BLaER1 treated with 17β-estradiol and CSF1 and Interleukin-3, amounts not matched to agents 10 nM and 100 nM (cell line): ENCODE measurements around the gene INTS11.
"Not testable (repeated sequence)": the region's sequence is repeated elsewhere in the genome, so short reads cannot be mapped to it uniquely, and the experiment has no call there.

Experiments used
- H3K27ac ChIP-seq, 11 experiments: shearing (Covaris generic); formaldehyde crosslinking; 2 replicates each; pipeline ENCODE4 v1.8.1; 2022
- H3K27me3 ChIP-seq, 11 experiments: shearing (Covaris generic); formaldehyde crosslinking; 2 replicates each; pipeline ENCODE4 v1.8.1; 2022
- H3K36me3 ChIP-seq, 11 experiments: shearing (Covaris generic); formaldehyde crosslinking; 2 replicates each; pipeline ENCODE4 v1.8.1; 2022
- H3K4me1 ChIP-seq, 10 experiments: shearing (Covaris generic); formaldehyde crosslinking; 2 replicates each; pipeline ENCODE4 v1.8.1; 2022
- H3K4me2 ChIP-seq, 11 experiments: shearing (Covaris generic); formaldehyde crosslinking; 2 replicates each; pipeline ENCODE4 v1.8.1; 2022
- H3K4me3 ChIP-seq, 10 experiments: shearing (Covaris generic); formaldehyde crosslinking; 2 replicates each; pipeline ENCODE4 v1.8.1; 2022
- H3K9ac ChIP-seq, 11 experiments: shearing (Covaris generic); formaldehyde crosslinking; 2 replicates each; pipeline ENCODE4 v1.8.1; 2022
- H3K9me3 ChIP-seq, 11 experiments: shearing (Covaris generic); formaldehyde crosslinking; replicated peaks in 1 of 11; 2 replicates each; pipeline ENCODE4 v1.8.1; 2022
- H4K20me1 ChIP-seq, 11 experiments: shearing (Covaris generic); formaldehyde crosslinking; 2 replicates each; pipeline ENCODE4 v1.8.1; 2022
- Cebpa-rat ChIP-seq, 11 experiments: shearing (Covaris generic); IDR thresholded peaks; 2 replicates each; pipeline ENCODE4 v1.8.1; 2022

INTS11 gene

DNA sequence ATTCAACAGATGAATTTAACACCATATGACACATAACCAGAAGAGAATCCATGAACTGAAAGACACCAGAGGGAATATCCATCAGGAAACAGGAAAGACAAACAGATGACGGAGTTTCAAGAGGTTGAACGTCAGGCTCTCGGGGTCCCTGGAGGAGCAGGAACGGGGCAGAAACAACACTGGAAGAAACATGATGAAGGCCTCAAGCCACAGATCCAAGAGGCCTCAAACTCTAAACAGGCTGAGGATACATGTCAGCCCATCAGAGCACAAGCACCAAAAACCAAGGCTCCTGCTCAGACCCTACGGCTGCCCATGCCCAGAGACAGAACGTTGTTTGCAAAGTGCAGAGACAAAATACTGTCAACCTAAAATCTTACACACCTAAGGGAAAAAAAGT lies 7.0 kb downstream of the INTS11 start:
- TF ChIP-seq Cebpa-rat (IDR thresholded peaks at IDR 0.05), result no peak
- no peaks in the 10 kb centered on the region for H3K9me3 ChIP-seq
- no peak overlapping the region for H3K27ac ChIP-seq
- H3K4me3 ChIP-seq, result no peak overlapping the region
- peaks cover 57 to 97% (median 95%) of the 10 kb centered on the region in 11 experiments for H4K20me1 ChIP-seq
- H3K27me3 ChIP-seq, result no peaks in the 10 kb centered on the region
- peak overlapping the region in 3 of 11 experiments; percentile 1 to 19 (median 6); a peak in 2 of 22 replicates for H3K9ac ChIP-seq
- peaks cover 0 to 21% (median 16%) of the 10 kb centered on the region in 10 experiments; a peak in 15 of 20 replicates for H3K4me1 ChIP-seq
- no peak overlapping the region for H3K4me2 ChIP-seq
- H3K36me3 ChIP-seq, result peaks cover 73 to 95% (median 89%) of the 10 kb centered on the region in 11 experiments

DNA sequence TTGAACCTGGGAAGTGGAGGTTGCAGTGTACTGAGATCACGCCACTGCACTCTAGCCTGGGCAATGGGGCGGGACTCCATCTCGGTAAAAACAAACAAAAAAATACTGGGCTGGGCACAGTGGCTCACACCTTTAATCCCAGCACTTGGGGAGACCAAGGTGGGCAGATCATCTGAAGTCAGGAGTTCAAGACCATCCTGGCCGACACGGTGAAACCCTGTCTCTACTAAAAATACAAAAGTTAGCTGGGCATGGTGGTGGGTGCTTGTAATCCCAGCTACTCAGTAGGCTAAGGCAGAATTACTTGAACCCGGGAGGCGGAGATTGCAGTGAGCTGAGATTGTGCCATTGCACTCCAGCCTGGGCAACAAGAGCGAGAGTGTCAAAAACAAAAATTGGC lies 8.3 kb downstream of the INTS11 start:
- not testable (repeated sequence) for H3K4me3 ChIP-seq, H3K27me3 ChIP-seq, H3K4me2 ChIP-seq, H3K9me3 ChIP-seq, H3K9ac ChIP-seq, H3K27ac ChIP-seq
- Histone ChIP-seq H4K20me1 (peaks cover 47 to 98% (median 94%) of the 10 kb centered on the region in 11 experiments), H3K36me3 (peaks cover 83 to 97% (median 93%) of the 10 kb centered on the region in 11 experiments), H3K4me1 (peaks cover 0 to 14% (median 9%) of the 10 kb centered on the region in 10 experiments; a peak in 14 of 20 replicates)

DNA sequence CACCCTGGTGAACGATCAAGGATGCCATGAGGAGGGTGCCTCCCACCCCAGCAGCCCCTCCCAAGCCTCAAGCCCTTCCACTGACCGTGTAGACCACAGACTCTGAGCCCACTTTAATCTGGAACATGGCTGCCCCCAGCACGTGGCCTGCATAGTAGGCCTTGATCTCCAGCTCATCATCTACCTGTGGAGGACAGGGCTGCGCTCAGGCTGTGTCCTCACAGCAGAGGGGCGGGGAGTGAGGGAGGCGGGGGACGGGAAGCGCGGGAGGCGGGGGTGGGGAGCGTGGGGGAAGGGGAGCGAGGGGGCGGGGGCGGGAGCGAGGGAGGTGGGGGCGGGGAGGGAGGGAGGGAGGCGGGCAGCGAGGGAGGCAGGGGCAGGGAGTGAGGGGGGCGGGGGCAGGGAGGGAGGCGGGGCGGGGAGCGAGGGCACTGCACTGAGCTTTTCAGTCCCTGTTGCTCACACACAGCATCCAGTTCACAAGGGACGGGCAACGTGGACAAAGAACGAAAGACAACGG lies 9.0 kb downstream of the INTS11 start:
- Histone ChIP-seq H3K4me2 (no peak overlapping the region), H3K4me3 (no peak overlapping the region), H3K9ac (no peak overlapping the region), H3K27ac (no peak overlapping the region), H4K20me1 (peaks cover 40 to 98% (median 94%) of the 10 kb centered on the region in 11 experiments; a peak in 21 of 22 replicates), H3K36me3 (peaks cover 82 to 97% (median 93%) of the 10 kb centered on the region in 11 experiments), H3K9me3 (no peaks in the 10 kb centered on the region), H3K4me1 (peaks cover 0 to 7% (median 3%) of the 10 kb centered on the region in 10 experiments; a peak in 10 of 20 replicates), H3K27me3 (no peaks in the 10 kb centered on the region)
- no peak for TF ChIP-seq Cebpa-rat (IDR thresholded peaks at IDR 0.05)

DNA sequence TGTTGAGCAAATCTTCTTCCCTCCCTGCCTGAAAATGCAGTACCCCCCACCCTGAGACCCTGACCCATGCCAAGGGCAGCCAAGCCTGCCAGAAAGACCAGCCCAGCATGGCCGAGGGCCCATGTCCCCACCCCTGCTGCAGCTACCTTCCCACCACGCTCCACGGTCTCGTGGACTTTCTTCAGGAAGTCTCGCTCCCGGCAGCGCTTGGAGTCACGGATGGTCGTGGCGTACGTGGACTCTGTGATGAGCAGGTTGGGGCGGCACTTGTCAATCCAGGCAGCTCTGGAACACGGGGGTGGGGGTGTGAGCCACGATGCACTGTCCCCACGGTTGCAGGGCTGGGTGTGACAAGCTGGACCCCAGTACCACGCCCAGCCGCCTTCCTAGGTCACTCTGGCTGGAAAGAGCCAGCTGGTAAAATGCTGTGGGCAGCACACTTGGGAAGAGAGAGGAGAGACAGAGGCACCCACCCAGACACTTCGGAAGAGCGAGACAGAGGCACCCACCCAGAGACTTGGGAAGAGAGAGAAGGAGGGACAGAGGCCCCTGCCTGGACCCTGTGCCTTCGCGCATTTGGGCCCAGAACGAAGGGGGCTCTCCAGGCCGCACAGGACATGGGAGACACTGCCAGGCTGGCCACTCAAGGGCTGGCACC lies 9.7 kb downstream of the INTS11 start:
- H3K36me3 ChIP-seq, result peaks cover 76 to 97% (median 92%) of the 10 kb centered on the region in 11 experiments
- H4K20me1 ChIP-seq, result peaks cover 33 to 98% (median 94%) of the 10 kb centered on the region in 11 experiments; a peak in 21 of 22 replicates
- H3K4me1 ChIP-seq, result peaks cover 5 to 10% (median 6%) of the 10 kb centered on the region in 10 experiments
- no peak overlapping the region for H3K27ac ChIP-seq
- no peak overlapping the region for H3K4me2 ChIP-seq
- TF ChIP-seq Cebpa-rat (IDR thresholded peaks at IDR 0.05), result no peak
- peak overlapping the region in 1 of 11 experiments; percentile 19; a peak in 2 of 22 replicates for H3K9ac ChIP-seq
- no peak overlapping the region for H3K4me3 ChIP-seq
- H3K27me3 ChIP-seq, result no peaks in the 10 kb centered on the region
- H3K9me3 ChIP-seq, result no peaks in the 10 kb centered on the region

DNA sequence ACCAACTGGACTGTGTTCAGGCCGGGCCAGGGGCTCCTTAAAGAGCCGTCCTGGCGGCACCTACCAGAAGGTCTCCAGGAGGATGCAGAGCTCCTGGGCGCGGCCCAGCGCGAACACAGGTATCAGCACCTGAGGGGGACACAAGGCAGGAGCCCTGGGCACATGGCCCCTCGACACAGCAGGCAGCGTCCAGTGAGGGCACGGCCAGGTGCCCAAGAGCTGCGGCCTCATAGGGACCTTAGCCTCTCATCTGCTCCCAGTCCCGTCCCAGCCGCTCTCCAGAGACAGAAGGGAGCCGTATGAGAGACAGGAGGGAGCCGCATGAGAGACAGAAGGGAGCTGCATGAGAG lies 10.2 kb downstream of the INTS11 start:
- Histone ChIP-seq H3K27ac (no peak overlapping the region), H4K20me1 (peaks cover 27 to 98% (median 94%) of the 10 kb centered on the region in 11 experiments; a peak in 21 of 22 replicates), H3K4me1 (peaks cover 11 to 16% (median 12%) of the 10 kb centered on the region in 10 experiments), H3K4me3 (no peak overlapping the region), H3K9me3 (no peaks in the 10 kb centered on the region), H3K9ac (no peak overlapping the region; a peak in 1 of 22 replicates), H3K27me3 (no peaks in the 10 kb centered on the region), H3K36me3 (peaks cover 70 to 96% (median 90%) of the 10 kb centered on the region in 11 experiments), H3K4me2 (no peak overlapping the region)
- TF ChIP-seq Cebpa-rat (IDR thresholded peaks at IDR 0.05), result no peak

DNA sequence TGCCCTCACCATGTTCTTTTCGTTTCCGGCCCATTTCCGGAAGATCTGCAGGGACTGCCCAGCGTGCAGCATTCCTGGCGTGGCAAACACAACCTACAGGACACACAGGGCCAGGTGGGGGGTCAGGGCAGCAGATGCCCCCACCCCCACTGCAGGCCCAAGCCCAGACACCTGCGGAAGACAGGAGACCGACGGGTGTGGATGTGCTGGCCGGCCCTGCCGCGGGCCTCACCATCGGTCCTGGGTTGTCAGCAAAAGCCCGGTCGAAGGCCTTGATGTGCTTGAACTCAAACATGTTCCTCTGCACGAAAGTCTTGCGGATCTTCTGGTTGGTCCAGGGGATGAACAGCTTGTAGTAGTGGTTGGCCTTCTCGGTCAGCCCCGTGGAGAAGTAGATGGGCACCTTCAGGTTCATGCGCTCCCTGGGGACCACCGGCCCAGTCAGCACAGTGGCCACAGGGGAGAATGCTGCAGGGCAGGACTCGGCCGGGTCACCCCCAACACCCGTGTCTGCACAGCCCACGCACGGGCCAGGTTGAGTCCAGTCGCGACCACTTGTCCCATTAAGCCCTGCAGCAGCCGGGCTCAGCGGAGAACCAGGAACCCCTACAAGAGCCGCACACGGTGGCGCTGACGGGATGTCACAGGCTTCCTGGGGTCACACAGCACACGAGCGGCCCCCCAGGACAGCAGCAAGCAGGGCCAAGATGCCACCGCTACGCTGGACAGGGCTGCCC lies 10.8 kb downstream of the INTS11 start:
- H3K27me3 ChIP-seq, result no peaks in the 10 kb centered on the region
- no peaks in the 10 kb centered on the region for H3K9me3 ChIP-seq
- H3K36me3 ChIP-seq, result peaks cover 64 to 91% (median 85%) of the 10 kb centered on the region in 11 experiments
- H3K9ac ChIP-seq, result no peak overlapping the region
- no peak for TF ChIP-seq Cebpa-rat (IDR thresholded peaks at IDR 0.05)
- H3K4me1 ChIP-seq, result peaks cover 13 to 17% (median 14%) of the 10 kb centered on the region in 10 experiments
- H3K27ac ChIP-seq, result no peak overlapping the region
- H3K4me2 ChIP-seq, result no peak overlapping the region
- no peak overlapping the region for H3K4me3 ChIP-seq
- peaks cover 26 to 96% (median 90%) of the 10 kb centered on the region in 11 experiments; a peak in 21 of 22 replicates for H4K20me1 ChIP-seq

DNA sequence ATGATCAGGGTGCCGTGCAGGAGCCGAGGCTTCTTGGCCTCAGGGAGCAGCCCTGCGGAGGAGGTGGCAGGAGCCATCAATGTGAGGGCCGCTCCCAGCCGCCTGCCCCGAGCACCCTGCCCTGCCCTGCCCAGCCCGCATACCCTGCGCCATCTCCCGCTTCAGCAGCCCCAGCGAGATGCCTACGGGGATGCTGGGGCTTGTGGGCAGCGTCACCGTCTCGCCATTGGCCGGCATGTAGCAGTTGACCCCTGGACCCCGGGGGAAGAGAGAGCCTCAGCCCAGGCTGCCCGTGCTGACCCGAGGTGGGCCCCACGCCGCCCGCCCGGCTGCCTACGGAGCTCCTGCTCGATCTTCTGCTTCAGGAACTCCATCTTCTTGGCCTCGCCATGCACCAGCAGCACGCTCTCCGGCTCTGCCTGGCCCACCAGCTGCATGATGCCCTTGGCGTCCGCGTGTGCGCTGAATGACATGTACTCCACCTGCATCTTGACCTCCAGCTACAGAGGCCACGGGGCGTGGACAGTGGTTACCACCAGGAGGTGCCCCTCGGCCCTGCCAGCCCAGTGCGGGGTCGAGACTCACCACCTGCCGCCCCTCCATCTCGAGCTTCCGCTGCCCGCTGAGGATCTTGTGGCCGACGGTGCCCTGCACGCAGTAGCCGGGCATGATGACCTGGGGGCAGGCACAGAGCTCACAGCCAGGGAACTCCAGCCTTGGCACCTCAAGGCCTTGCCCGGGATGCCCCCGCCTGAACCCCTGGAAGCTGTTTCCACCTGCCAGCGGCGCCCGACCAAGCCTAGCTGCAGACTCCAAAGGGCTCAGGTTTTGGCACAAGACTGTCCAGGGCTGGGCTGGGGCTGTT lies 11.8 kb downstream of the INTS11 start:
- Histone ChIP-seq H4K20me1 (peaks cover 23 to 87% (median 81%) of the 10 kb centered on the region in 11 experiments; a peak in 21 of 22 replicates), H3K27me3 (no peaks in the 10 kb centered on the region)
- no peak for TF ChIP-seq Cebpa-rat (IDR thresholded peaks at IDR 0.05)

More for the DNA sequence above, 11.8 kb downstream of the INTS11 start:
- no peak overlapping the region for H3K27ac ChIP-seq
- no peak overlapping the region for H3K9ac ChIP-seq
- no peak overlapping the region for H3K4me2 ChIP-seq
- H3K4me3 ChIP-seq, result no peak overlapping the region
- peaks cover 56 to 81% (median 75%) of the 10 kb centered on the region in 11 experiments for H3K36me3 ChIP-seq
- no peaks in the 10 kb centered on the region for H3K9me3 ChIP-seq
- peaks cover 13 to 17% (median 14%) of the 10 kb centered on the region in 10 experiments for H3K4me1 ChIP-seq
